ENCODE measurements around the gene MDM2.

Gene MDM2

GRCh38 chr12:68824597-68825250, 16.7 kb downstream of the MDM2 start:
- no peak for DNase-seq (ENCODE audit: extremely low spot score)
- CTCF ChIA-PET: no interaction called here
- TF ChIP-seq CTCF (IDR thresholded peaks at IDR 0.05; ENCODE audit: control extremely low read depth, extremely low read depth, low read depth, missing control alignments): no peak
- POLR2A ChIA-PET: no interaction called here

GRCh38 chr12:68825569-68826217, 17.7 kb downstream of the MDM2 start:
- CTCF ChIA-PET: no interaction called here
- no peak for DNase-seq (ENCODE audit: extremely low spot score)
- TF ChIP-seq CTCF (IDR thresholded peaks at IDR 0.05; ENCODE audit: control extremely low read depth, extremely low read depth, low read depth, missing control alignments): no peak
- POLR2A ChIA-PET: interaction anchor here (0.7 to 1.0 kb wide), 3 partner anchors 8 to 668 kb away, joined by 4 to 7 read pairs (median 6); partner anchors contain the start of gene MDM2

GRCh38 chr12:68827895-68828671, 20.1 kb downstream of the MDM2 start:
- DNase-seq (ENCODE audit: extremely low spot score): no peak
- CTCF ChIA-PET: interaction anchor here (0.8 to 1.1 kb wide), 2 partner anchors 15 to 26 kb away, joined by 3 to 4 read pairs; no protein-coding TSS in a partner anchor
- TF ChIP-seq CTCF (IDR thresholded peaks at IDR 0.05; ENCODE audit: control extremely low read depth, extremely low read depth, low read depth, missing control alignments): no peak
- POLR2A ChIA-PET: interaction anchor here (0.7 to 0.8 kb wide), 2 partner anchors 15 to 19 kb away, joined by 3 to 4 read pairs; no protein-coding TSS in a partner anchor

- POLR2A ChIA-PET: interaction anchor here (0.7 kb wide), 1 partner anchor 20 kb away, joined by 4 read pairs; no protein-coding TSS in a partner anchor
- TF ChIP-seq CTCF (IDR thresholded peaks at IDR 0.05; ENCODE audit: control extremely low read depth, extremely low read depth, low read depth, missing control alignments): no peak
- CTCF ChIA-PET: interaction anchor here (1.1 kb wide), 1 partner anchor 26 kb away, joined by 3 read pairs; no protein-coding TSS in a partner anchor
- no peak for DNase-seq (ENCODE audit: extremely low spot score)
Observed at GRCh38 chr12:68828672-68829068, 20.7 kb downstream of the MDM2 start.

GRCh38 chr12:68831272-68831671, 23.3 kb downstream of the MDM2 start:
- no peak for TF ChIP-seq CTCF (IDR thresholded peaks at IDR 0.05; ENCODE audit: control extremely low read depth, extremely low read depth, low read depth, missing control alignments)
- ChIA-PET POLR2A (interaction anchor here (2.6 kb wide), 1 partner anchor 12 kb away, joined by 8 read pairs; no protein-coding TSS in a partner anchor), CTCF (interaction anchor here (1.4 to 4.0 kb wide), 7 partner anchors 11 to 49 kb away, joined by 4 to 81 read pairs (median 16); partner anchors contain the start of gene MDM2)
- DNase-seq (ENCODE audit: extremely low spot score): no peak

Data from GM10248 (cell line).